ENCODE results near the gene NEDD9. TPM values are rescaled to one million over a fixed set of nuclear protein-coding genes. Genes with fewer than 3 reads are reported as not detected.

NEDD9 gene
- total and polyA plus RNA-seq, 10 of the 15 experiments (the other 5 are each of a cell fraction or from before 2014, with no cell fraction given): 4.9 to 92.6 (median 14.6) TPM

GRCh38 chr6:11213422-11214021 lies 18.9 kb downstream of the NEDD9 start:
- intact Hi-C loops (cut with micrococcal nuclease; ENCODE audit: unreplicated experiment) (no loop called here), in situ Hi-C loops (cut with MboI) (no loop called here)
- ChIA-PET SMC1A (ENCODE audit: uncharacterized antibody, unreplicated experiment) (interaction anchor here (1.0 to 6.6 kb wide), 7 partner anchors 10 to 63 kb away, joined by 3 to 62 read pairs (median 3); partner anchors contain the start of gene NEDD9), RAD21 (ENCODE audit: unreplicated experiment) (interaction anchor here (1.4 kb wide), 1 partner anchor 282 kb away, joined by 4 read pairs; no protein-coding TSS in a partner anchor), POLR2A (interaction anchor here (1.3 kb wide), 1 partner anchor 39 kb away, joined by 3 read pairs; no protein-coding TSS in a partner anchor), CTCF (interaction anchor here (0.9 to 1.2 kb wide), 2 partner anchors 42 to 362 kb away, joined by 3 to 4 read pairs; no protein-coding TSS in a partner anchor)
- Histone ChIP-seq H3K4me2 (ENCODE audit: control insufficient read depth, insufficient read depth) (no peak overlapping the region), H2AFZ (ENCODE audit: control insufficient read depth, low read depth, low read length) (no peak overlapping the region), H3K4me1 (ENCODE audit: control insufficient read depth, insufficient read depth, low read length) (no peaks in the 10 kb centered on the region), H3K4me3 (no peak overlapping the region), H3K27ac (ENCODE audit: control insufficient read depth, insufficient read depth) (no peak overlapping the region), H3K9ac (ENCODE audit: control insufficient read depth, insufficient read depth, low read length) (no peak overlapping the region), H3K36me3 (ENCODE audit: control insufficient read depth in 2 of 2, insufficient read depth in 2 of 2, low read length in 1 of 2) (peaks cover 10 to 24% of the 10 kb centered on the region in 2 experiments), H3K9me3 (replicated peaks; ENCODE audit: control insufficient read depth, insufficient read depth, low read length) (no peaks in the 10 kb centered on the region), H3K79me2 (ENCODE audit: control insufficient read depth, insufficient read depth, low read length) (peaks cover 5% of the 10 kb centered on the region), H3K27me3 (replicated peaks in 1 of 2; ENCODE audit: control insufficient read depth in 2 of 2, insufficient read depth in 2 of 2, low read length in 1 of 2) (no peaks in the 10 kb centered on the region), H4K20me1 (ENCODE audit: control insufficient read depth, insufficient read depth) (no peaks in the 10 kb centered on the region)
- BruUV-seq (replicated peaks): no TSS peak
- ATAC-seq: no peak
- WGBS (ENCODE audit: insufficient coverage, insufficient replicate concordance, low lambda C conversion rate, missing lambda C conversion rate): 96% methylated on average over 12 of the region's 12 CpGs
- DNase-seq (ENCODE audit: low read depth, low spot score): no peak
- FAIRE-seq: no peak
- no peak for TF ChIP-seq STAT1 (conservative IDR thresholded peaks at IDR 0.05)
- no peak for TF ChIP-seq ATF3 (IDR thresholded peaks at IDR 0.05; ENCODE audit: borderline replicate concordance, extremely low read depth, low read depth, low read length)
- TF ChIP-seq SMAD5 (IDR thresholded peaks at IDR 0.05; ENCODE audit: low read depth): no peak
- no peak for TF ChIP-seq PBX3 (IDR thresholded peaks at IDR 0.05; ENCODE audit: insufficient replicate concordance, low read depth, low read length)
- no peak for TF ChIP-seq ZNF622 (IDR thresholded peaks at IDR 0.05)
- no peak for TF ChIP-seq BHLHE40 (IDR thresholded peaks at IDR 0.05; ENCODE audit: borderline replicate concordance in 1 of 2, low read depth in 2 of 2, low read length in 1 of 2)
- no peak for TF ChIP-seq E2F4 (IDR thresholded peaks at IDR 0.05; ENCODE audit: low read depth, low read length)
- TF ChIP-seq POLR2AphosphoS2 (IDR thresholded peaks at IDR 0.05; ENCODE audit: low read depth, low read length): no peak
- no peak for TF ChIP-seq MTA3 (IDR thresholded peaks at IDR 0.05; ENCODE audit: borderline replicate concordance, low read length)
- no peak for TF ChIP-seq TCF7 (IDR thresholded peaks at IDR 0.05; ENCODE audit: borderline replicate concordance)

Measured in GM12878 (cell line).